Right kidney (tissue), 1 donor: Measurements from ENCODE around the gene PYGM.

Source experiments
- DNase-seq: peaks from one replicate; pipeline ENCODE4 v3.0.0-alpha.2; 2016

Gene PYGM

DNA sequence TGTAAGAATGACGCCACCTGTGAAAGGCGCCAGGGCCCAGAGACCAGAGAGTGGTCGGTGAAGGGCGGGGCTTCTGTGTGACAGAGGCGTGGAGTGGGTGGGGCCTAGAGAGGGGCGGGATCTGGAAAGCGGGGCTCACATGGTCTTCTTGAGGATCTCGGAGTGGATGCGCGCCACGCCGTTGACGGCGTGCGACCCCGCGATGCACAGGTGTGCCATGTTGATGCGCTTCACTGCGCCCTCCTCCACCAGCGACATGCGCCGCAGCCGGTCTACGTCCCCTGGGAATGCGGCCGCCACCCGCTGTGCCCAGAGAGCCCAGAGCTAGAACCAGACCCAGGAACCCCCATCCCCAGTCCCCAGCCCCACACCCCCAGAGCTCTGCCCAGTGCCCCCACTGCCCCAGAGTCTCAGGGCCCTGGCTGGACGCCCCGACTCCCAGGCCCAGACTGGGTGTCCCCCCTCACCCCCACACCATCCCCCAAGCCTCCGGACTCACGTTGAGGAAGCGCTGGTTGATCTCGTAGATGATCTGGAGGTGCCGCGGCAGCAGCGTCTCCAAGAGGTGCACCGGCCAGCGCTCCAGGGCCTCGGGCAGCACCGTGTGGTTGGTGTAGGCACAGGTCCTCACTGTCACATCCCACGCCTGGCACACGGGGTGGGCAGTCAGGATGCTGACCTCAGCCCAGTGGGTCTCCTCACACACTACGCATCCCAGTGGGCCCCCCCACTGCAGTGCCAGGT, 6.2 kb downstream of the PYGM start:
- DNase-seq, result no peak

DNA sequence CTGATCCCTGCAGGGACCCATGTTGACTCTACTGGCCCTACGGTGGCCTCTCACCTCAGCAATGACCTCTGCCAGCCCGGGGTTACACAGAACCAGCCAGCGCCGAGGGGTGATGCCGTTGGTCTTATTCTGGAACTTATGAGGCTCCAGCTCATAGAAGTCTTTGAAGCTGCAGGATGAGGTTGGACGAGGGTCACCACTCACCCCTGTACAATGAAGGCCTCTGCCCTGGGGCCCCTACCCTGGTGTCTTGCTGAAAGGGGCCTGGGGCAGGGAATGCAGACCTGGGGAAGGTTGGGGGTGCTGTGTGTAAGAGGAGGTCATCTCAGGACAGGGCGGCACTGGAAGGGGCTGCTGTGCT, 6.8 kb downstream of the PYGM start:
- DNase-seq, result no peak

DNA sequence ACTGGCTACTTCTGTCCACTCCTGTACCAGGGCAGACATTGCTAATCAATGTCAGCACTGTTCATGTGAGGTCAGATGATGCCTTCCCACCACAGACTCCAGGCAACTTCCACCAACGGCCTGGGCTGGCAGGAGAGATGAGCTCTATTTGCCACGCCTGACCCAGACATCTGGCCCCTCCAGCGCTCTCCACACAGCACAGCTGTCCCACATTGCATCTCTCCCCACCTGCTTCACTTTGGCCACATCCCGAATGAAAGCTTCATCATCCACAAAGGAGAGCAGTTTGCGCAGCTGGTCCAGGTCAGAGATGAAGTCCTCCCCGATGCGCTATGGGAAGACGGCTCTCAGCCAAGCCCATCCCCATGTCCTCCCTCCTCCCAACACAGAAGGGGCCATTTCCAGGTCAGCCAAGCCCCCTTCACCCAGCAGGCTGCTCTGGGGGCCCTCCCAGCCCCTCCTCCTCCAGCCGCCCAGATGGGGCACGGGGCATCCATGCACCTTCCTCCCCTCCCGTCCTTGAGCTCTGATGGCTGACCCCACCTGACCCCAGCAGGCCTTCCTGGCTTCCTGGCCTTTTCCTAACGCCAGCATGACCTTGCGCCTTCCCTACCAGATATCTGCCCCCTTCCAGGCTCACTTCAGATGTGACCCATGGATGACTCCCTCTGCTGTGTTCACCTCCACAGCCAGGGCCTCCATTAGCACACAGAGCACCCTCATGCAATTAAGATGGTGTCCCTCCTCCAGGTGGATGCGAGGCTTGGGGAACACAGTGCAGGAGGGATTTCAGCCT, 7.4 kb downstream of the PYGM start:
- no peak for DNase-seq

DNA sequence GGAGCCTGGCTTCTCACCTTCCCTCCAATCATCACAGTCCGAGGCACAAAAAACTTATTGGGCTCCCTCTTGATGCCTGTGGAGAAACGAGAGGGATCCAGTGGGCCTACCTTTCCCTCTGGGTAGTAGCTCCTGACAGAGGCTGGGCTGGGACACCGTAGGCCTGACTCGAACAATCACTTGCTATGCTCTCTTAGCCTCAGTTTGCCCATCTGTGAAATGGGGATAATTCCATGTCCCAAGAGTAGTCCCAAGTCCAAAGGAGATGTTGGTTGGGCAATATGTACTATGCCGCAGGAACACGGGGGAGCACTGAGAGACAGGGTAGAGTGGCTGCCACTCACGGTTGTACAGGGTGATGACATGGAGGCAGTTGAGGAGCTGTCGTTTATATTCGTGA, 8.2 kb downstream of the PYGM start:
- no peak for DNase-seq

DNA sequence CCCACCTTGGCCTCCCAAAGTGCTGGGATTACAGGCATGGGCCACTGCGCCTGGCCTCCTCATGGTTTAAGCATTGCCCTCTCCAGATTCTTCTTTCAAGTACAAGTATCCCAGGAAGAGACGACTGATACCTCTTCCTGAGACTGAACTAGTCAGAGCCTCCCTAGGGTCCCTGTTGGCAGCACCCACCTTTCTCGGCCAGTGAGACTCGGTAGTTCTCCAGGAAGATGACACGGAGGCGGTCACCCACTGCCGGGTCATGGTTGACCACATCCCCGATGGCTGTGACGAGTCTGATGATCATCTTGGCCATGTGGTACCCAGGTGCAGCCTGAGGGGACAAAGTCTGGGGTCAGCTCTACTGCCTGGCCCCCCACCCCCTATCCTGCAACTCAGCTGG, 8.6 kb downstream of the PYGM start:
- DNase-seq, result no peak

DNA sequence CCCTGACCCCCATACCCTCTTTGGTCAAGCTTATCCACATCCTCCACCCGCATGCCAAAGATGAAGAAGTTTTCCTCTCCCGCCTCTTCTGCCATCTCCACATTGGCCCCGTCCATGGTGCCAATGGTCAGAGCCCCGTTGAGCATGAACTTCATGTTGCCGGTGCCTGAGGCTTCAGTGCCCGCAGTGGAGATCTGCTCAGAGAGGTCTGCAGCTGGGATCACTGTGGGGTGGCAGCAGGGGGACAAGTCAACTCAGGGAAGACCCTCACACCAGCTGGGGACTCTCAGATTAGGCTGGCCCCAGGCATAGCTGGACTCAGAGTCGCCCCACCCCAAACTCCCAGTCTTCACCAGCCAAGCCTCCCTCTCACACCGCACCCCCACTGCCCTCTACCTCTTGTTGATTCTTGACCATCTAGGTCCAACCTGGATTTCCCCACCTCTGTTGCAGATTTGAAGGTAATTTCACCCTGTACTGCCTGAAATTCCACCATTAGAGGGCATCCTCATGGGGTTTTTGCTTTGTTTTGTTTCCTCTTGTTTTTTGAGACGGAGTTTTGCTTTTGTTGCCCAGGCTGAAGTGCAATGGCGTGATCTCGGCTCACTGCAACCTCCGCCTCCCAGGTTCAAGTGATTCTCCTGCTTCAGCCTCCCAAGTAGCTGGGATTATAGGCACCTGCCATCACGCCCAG, 9.3 kb downstream of the PYGM start:
- no peak for DNase-seq

DNA sequence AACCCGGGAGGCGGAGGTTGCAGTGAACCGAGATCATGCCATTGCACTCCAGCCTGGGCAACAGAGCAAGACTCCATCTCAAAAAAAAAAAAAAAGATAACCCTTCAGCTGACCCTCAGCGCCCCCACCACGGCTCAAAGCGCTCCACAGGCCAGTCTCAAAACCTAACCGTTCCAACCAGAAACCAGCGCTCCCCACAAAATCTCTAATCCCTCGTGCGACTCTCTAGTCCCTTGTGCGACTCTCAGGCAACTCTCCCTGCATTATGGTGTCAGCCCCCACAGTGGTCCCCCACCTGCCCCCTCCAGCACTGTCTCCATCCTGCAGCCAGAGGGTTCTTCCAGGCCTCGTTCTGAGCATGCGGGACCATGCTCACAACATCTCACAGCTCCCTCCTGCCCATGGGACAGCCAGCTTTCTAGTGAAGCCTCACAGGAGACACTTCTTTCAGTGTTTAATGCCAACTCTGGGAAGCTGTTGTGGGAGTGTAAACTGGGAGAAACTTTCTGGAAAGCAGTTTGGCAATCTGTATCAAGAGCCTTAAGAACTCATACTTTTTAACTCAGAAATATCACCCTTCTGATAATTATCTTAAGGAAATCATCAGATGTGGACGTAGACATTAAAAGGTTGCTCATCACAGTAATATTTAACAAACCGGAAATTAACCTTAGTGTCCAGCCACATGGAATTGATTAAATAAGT, 11.7 kb downstream of the PYGM start:
- DNase-seq, result no peak

DNA sequence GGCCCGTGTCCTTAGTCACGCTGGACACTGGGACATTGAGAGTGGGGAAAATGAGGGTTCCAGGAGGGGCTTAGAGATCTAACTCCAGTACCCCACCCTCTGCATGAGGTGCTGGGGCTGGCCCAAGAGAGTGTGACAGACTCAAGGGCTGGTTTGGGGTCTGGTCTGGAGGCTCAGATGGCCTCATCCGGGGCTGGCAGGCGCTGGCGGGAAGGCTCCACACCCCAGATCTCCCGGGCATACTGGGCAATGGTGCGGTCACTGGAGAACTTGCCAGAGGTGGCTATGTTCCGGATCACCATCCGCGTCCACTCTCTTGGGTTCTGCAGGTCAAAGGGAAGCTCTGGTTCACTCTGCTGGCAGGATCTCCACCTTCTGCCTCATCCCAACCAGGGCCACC, 13.3 kb downstream of the PYGM start:
- no peak for DNase-seq

DNA sequence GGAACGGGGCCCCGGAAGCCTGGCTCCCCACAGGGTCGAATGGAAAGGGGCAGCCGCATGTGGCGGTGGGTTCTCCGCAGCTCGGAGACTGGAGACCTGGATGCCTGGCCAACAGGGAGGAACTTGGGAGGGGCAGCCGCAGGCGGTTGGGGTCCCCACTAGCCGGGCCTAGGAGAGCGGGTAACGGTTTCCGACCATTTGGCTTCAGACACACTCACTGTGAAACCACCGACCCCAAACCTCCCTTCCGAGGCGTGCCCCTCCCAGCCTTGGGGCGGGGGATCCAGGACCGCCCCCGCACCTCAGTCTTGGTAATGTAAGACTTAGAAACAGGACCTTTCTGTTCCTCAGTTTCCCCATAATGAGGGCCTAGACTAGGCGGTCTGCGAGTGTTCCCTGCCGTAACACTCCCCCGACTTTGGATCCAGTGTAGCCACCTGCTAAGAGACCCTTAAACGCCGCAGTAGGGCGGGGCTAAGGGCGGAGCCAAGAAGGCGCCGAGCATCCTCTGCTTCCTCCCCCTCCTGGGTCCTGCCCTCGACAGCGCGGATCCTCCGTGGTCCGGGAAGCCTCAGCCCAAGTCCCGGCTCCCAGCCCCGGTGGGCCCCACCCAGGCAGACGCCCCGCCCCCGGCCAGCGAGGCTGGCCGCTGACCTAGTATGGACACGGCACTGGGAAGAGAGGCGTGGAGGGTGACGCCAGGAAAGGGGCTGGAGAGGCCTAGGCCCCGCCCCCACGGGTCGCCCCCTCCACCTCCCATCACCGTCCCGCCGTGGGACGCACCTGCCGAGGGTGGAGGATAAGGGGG, 14.0 kb downstream of the PYGM start:
- peak; percentile 63 for DNase-seq

DNA sequence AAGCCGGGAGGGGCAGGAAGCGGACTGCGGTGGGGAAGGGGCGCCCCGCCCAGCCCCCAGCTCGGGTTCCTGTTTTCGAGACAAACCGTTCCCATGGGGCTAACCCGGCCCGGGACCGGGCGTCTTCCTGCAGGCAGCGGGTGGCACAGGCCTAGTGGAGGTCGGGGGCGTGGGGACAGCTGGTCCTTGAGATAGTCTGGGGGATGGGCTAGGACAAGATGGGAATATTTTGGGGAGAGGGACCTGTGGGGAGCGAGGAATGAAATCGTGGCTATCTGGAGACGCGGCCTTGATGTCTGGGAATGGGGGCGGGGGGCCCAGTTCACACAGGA, 14.6 kb downstream of the PYGM start:
- no peak for DNase-seq

DNA sequence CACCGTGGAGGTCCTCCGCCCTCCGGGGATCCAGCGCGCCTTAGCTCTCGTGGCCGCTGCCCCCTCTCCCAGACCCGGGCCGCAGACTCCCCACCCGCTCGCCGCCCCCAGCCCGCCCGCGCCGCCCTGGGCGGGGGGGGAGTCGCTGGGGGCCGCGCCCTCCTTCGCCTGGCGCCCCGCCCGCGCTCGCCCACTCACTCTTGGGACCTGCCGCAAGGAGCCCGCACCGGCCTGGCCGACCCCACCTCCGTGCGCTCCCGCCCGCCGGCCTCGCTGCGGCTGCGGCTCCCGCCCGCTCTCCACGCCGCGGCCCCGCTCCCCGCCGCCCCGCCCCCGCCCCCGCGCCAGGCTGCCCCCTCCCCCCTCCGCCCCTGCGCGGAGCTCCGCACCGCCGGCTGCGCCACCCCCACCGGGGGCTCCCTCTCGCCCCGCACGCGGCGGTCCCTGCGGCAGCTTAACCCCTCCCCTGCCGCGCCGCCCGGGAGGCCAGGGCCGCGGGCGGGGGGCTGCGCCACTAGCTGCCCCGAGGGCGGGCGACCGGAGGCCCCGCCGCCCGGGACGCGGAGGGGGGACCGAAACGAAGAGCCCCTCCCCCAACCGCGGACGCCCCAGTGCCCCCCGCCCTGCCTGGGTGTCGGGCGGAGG, 15.1 kb downstream of the PYGM start:
- DNase-seq, result no peak

DNA sequence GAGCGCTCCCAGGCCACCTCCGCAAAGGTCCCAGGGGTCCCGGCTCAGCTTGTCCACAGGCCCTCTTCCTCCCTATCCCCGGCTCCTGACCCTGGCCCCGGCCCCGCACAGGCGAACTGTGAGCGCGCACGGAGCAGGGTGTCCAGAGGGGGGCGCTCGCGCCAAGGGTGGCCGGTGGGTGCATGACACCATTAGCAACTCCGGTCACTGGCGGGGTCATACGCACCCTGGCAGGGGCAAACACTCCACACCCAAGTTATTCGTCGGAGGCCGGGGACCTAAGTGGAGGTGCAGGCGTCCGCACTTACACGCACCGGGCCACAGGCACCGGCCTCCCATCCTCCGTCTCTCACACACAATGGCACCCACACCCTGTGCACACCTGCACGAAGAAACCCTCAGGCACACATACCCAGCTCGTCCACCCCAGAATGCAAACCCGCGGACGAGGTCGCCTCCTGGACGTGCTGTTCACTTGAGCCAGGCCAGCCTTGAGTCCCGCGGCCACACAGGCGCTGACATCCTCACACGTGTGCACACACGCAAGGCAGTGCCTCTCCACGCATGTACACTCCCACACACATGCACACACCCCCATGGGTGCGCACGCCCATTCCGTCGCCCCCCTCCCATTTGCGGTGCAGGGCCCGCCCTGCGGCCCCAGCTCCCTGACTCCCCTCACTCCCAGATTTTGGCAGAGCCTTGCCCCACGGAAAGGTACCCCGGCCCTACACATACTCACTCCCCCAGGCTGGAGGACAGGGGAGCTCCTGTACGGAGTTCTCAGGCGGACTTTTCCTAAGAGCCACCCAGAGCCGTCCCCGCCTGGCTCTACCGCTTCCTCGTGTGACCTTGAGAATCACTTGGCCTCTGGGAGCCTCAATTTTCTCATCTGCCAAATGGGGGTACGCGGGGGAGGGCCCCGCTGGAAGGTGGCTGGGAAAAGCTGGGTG, 15.9 kb downstream of the PYGM start, which contains the start of gene RASGRP2:
Gene RASGRP2 (minus strand): TSS at position 552 of the 953 bp plus-strand sequence. CDS start 1,276 bp downstream, outside the sequence.
- DNase-seq, result peak; percentile 66

DNA sequence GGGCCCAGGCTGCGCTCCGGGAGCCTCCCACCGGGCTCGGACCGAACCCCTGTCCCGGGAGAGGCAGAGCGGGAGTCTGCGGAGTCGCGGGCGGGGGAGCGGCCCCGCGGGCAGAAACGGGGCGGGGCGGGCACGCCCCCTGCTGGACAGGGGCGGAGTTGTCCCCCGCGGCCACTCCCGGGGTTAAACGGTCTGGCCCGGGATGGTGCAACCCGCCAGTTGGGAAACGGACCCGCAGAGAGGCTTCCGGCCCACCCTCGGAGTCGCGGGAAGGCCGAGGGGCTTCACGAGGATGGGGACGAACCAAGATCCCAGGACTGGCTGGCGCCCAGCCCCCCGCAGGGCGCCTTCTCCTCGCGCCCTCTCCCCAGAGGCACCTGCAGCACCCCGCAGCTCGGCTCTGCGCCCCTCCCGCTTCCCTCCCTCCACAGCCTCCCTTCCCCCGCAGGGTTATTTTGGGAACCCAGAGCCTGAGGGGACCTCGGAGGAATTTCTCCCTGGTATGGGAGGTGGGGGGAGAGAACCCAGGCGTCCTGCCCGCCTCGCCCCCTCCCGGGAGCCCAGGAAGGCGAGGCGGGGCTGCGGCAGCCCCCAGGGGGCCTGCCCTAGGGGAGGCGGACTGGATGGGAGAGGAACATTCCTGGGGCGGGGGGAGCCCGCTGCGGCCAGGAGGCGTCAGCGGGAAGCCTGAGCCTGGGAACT, 16.7 kb downstream of the PYGM start:
- peak; percentile 65 for DNase-seq

DNA sequence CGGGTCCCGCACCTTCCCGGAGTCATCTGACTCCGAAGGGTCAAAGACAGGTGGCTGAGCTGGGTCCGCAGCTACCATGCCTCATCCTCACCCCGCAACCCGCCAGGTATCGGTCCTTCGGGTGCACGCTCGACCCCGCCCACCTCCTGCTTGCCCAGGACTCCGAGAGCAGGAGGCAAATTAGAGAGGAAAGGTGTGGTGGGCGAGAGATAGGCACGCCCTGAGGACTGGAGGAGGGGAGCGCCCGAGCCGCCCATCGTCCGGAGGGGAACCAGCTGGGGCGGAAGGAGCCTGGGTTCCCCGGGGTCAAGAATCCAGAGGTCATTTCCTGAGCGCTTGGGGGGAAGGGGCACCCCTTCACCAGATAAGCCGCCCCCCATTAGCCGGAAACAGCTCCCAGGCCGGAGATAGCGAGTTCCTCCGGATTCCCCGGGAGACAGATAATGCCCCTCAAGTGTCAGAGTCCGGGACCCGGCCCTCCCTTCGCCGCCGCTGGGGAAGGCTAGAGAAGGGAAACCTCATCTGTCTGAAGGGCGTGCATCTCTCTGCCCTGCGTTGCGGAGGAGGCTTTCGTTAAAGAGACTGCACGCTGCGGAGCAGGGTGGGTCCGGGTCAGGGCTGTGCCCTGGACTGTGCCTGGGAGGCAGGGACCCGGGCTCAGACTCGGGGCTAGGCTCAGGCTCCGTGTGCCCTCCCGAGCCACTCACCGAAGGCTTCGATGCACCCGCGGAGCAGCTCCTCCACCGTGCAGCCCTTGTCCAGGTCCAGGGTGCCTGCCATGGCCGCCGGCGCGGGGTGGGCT, 17.5 kb downstream of the PYGM start:
- peak; percentile 74 for DNase-seq

DNA sequence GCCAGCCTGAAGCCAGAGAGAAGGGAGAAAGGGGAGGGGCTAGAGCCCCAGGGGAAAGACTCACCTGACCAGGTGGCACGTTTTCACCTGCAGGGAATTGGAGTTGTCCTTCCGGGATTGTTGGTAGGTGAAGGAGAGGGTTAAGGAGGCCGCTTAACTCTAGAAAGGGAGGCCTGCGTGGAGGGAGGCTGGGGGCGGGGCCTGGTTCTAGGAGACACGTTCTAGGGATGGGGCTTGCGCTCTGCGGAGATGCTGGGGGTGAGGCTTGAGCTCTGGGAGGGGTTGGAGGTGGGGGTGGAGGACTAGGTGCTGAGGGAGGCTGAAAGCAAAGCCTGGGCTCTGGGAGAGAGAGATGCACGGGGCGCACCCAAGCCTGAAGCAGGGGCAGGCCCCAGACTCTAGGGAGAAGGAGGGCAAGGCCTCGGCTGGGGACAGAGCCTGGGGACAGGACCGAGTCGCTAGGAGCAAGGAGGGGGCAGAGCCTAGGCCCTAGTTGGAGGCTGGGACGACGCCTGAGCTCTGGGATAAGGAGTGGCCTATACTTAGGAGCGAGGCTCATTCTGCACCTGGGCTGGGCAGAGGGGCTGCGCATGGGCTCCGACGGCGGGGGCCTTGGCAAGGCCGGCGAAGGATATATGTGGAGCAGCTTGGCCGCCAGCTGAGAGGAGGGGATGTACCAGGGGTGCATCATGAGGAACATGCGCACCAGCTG, 18.2 kb downstream of the PYGM start:
- no peak for DNase-seq

DNA sequence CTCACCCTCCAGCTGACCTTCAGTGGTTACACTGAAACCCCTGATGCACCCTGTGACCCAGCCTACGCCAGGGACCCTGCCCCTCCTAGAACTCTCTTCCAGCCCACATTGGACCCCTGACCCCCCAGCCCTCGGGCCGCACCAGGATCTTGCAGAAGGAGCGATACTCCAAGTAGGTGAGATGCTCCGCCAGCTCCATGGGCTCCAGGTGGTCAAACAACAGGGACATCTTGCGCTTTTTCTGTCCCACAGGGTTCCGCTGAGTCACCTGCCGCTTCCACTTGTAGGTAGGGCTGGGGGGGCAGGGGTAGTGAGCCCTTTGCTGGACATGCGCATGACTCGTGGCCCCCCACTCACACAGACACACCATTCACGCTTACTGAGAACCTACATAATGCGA, 19.9 kb downstream of the PYGM start:
- DNase-seq, result no peak

DNA sequence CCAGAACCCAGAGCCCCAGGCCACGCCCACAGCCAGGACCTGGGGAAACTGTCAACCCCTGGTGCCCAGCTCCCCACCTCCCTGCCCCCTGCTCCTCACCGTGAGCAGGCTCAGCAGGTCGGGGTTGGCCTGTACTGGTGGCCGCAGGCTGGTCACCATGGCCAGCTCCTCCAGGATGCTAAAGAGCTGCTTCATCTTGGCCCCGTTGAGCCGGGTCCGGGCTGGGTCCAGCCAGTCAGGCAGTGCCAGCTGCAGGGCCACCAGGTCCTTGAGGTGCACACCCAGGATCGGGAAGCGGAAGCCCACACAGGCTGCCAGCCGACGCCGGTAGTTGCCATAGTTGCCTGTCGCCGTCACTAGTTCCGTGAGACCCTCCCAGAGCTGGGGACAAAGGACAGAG, 23.1 kb downstream of the PYGM start:
- no peak for DNase-seq

DNA sequence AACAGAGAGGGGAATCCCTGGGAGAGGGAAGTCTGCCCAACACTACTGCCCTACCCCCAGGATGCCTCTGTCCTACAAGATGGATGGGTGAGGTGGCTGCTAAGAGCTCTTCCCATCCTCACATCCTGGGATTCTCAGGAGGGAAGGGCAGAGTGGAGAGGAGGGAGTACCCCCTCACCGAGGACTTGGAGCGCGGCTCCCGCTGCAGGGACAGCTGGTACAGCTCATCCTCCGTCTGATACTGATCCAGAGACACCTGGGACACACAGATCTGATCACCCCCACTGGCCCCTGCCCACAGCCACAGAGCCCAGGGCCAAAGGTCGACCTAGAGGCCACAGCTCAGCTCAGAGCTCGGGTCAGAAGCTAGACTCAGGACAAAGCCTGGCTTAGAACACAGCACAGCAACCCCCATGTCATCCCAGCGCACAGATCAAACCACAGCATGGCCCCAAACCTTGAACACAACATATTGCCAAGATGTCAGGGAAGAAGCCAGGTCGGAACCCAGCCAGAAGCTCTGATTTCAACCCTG, 24.0 kb downstream of the PYGM start:
- no peak for DNase-seq
